ENCODE measurements around the gene CAPN12.
"Not testable (repeated sequence)": the region's sequence is repeated elsewhere in the genome, so short reads cannot be mapped to it uniquely, and the experiment has no call there.

CAPN12 gene

DNA sequence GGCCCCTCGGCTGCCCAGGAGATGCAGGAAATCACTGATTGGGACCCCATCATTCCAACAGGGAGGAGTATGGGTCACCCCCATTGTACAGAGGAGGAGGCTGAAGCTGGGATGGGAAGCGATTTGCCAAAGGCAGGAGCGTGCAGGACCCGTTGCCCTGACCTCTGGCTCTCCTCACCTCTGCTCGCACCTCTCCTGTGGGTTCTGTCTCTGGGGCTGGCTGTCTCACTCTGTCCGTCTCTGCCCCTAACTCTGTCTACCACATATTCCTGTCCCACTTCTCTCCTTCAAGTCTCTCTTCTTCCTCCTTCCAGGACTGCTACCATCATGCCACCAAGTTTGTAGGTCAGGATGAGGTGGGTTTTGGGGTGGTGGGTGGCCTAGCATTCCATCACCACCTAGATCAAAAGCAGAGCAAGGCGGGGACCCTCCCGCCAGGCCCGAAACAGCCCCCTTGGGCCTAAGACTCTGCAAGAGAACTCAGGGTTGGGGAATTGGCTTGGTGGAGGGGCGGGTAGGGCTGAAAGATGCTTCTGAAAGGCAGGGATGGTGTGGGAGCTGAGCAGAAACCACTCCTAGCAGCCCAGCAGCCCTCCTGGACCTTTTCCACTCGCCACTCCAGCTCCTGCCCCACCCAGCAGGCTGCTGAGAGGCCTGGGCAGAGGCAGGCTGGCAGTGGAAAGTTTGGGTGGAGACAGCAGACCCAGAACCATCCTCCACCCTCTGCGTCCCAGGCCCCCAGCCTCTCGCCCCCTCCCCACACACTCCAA, 30.1 kb upstream of the CAPN12 start:
- no peak for DNase-seq (ENCODE audit: low read depth)
- no peak for TF ChIP-seq CTCF (conservative IDR thresholded peaks at IDR 0.05; ENCODE audit: control insufficient read depth, insufficient read depth, low read depth, low read length)
- H3K4me3 ChIP-seq (ENCODE audit: control insufficient read depth, low read depth, low read length), result no peak overlapping the region

GRCh38 chr19:38773469-38774177, 29.3 kb upstream of the CAPN12 start, which contains the start of gene LGALS7:
Gene LGALS7 (minus strand): TSS chr19:38773517. CDS start chr19:38773492, 25 bp downstream.
- H3K4me3 ChIP-seq (ENCODE audit: control insufficient read depth, low read depth, low read length), result no peak within 1 kb of the TSS
- DNase-seq (ENCODE audit: low read depth), result no peak
- TF ChIP-seq CTCF (conservative IDR thresholded peaks at IDR 0.05; ENCODE audit: control insufficient read depth, insufficient read depth, low read depth, low read length), result no peak

DNA sequence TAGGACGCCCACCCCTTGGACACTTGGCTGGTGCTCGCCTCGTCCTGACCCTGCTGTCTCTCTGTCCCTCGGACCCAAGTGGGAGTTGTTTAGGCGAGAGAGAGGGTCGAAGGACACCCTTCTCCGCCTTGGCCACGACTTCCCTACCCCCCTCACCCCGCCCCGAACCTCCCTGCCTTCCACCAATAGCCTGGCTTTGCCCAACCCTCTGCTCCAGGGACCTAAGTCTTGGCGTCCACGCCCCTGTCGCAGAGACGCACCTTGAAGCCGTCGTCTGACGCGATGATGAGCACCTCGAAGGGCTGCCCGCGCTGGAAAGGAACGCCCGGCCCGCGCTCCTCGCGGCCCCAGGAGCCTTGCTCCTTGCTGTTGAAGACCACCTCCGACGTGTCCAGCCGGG, 27.3 kb upstream of the CAPN12 start:
- not testable (repeated sequence) for DNase-seq (ENCODE audit: low read depth); H3K4me3 ChIP-seq (ENCODE audit: control insufficient read depth, low read depth, low read length)

DNA sequence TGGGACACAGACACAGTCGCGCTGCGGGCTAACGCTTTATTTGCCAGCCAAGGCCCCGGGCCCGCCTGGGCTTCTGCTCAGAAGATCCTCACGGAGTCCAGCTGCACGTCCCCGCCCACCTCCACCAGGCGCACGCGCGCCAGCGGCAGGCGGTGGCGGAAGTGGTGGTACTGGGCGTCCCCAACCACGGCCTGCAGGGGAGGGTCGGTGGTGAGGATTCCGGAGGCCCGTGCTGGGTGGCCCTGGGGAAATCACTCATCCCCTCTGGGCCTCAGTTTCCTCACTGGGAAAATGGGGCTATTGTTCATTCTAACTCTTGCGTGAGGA, 26.6 kb upstream of the CAPN12 start:
- H3K4me3 ChIP-seq (ENCODE audit: control insufficient read depth, low read depth, low read length), result not testable (repeated sequence)

DNA sequence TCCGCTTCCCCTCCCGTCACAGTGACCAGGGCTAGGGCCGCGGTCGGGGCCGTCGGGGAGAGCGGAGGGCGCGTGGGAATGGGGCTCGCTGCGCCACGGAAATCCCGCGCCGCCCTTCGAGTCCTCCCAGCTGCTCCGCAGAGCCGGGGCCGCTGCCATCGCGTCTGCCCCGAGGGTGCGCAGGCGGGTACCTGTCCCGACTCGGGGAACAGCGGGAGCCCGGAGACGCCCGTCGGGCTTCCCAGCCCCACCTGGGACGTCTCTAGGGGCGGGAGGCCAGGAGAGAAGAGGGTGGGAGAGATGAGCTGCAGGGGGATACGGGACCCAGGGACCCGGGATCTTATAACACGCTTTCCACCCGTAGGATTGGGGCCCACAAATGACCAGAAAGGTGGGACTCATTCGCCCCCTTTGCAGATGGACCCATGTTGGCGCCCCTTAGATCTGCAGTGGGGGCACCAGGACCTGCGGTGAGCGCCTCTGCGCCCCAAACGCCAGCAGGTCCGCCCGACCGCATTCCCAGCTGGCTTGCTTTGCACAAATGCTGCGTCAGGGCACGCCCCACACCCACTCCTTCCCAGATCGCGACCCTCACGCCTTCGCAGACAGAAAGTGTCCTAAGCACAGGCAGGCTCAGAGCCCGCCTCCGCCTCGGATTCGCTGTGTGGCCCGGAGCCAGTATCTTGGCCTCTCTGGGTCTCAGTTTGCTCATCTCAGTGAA, 26.1 kb upstream of the CAPN12 start:
- not testable (repeated sequence) for DNase-seq (ENCODE audit: low read depth); H3K4me3 ChIP-seq (ENCODE audit: control insufficient read depth, low read depth, low read length)

More for the DNA sequence above, 26.6 kb upstream of the CAPN12 start:
- not testable (repeated sequence) for DNase-seq (ENCODE audit: low read depth)

- H3K4me3 ChIP-seq (ENCODE audit: control insufficient read depth, low read depth, low read length), result no peak overlapping the region
- TF ChIP-seq CTCF (conservative IDR thresholded peaks at IDR 0.05; ENCODE audit: control insufficient read depth, insufficient read depth, low read depth, low read length), result peak; percentile 53
- DNase-seq (ENCODE audit: low read depth), result peak; percentile 72
Observed at GRCh38 chr19:38769635-38770211, 25.4 kb upstream of the CAPN12 start.

DNA sequence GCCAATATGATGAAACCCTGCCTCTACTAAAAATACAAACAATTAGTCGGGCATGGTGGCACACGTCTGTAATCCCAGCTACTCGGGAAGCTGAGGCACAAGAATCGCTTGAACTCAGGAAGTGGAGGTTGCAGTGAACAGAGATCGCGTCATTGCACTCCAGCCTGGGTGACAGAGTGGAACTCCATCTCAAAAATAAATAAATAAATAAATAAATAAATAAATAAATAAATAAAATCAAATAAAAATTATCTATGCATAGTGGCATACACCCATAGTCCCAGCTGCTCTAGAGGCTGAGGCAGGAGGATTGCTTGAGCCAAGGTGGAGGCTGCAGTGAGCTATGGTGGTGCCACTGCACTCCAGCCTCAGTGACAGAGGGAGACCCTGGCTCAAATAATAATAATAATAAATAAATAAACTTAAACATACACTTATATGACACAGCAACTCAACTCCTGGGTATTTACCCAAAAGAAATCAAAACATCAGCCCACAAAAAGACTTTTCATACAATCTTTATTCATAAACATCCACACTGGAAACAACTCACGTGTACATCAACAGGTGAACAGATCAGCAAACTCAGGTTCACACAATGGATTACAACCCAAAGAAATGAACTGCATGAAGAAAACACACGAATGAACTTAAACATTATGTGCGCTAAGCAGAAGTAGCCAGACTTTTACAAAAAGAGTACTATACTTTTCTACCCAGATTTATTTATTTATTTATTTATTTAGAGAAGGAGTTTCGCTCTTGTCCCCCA, 22.2 kb upstream of the CAPN12 start:
- DNase-seq (ENCODE audit: low read depth), result no peak
- TF ChIP-seq CTCF (conservative IDR thresholded peaks at IDR 0.05; ENCODE audit: control insufficient read depth, insufficient read depth, low read depth, low read length), result no peak
- H3K4me3 ChIP-seq (ENCODE audit: control insufficient read depth, low read depth, low read length), result no peak overlapping the region
